H9 (cell line): Measurements from ENCODE around the gene NUDT4. TPM values are rescaled to one million over a fixed set of nuclear protein-coding genes. Genes with fewer than 3 reads are reported as not detected.

Experiments
- DNase-seq: peaks from one replicate; pipeline ENCODE4 v3.0.0-alpha.2; 2017
- H2AFZ ChIP-seq: one replicate; pipeline ENCODE4 v1.6.1; 2013; ENCODE audit warnings: mild to moderate bottlenecking, low read length, control low read depth, moderate library complexity
- H2AK5ac ChIP-seq: 2 replicates; pipeline ENCODE4 v1.6.1; 2013; ENCODE audit warnings: low read length, control low read depth, mixed read lengths; ENCODE audit not compliant: insufficient read length
- H2BK120ac ChIP-seq: one replicate; pipeline ENCODE4 v1.6.1; 2013; ENCODE audit warnings: low read depth, mild to moderate bottlenecking, low read length, control low read depth, inconsistent platforms; ENCODE audit not compliant: poor library complexity, severe bottlenecking
- H2BK12ac ChIP-seq: 2 replicates; pipeline ENCODE4 v1.6.1; 2013; ENCODE audit warnings: low read length, control low read depth, mixed read lengths, low read depth; ENCODE audit not compliant: insufficient read length
- H2BK15ac ChIP-seq: 2 replicates; pipeline ENCODE4 v1.6.1; 2013; ENCODE audit warnings: low read depth, low read length, control low read depth
- H2BK20ac ChIP-seq: one replicate; pipeline ENCODE4 v1.6.1; 2013; ENCODE audit warnings: low read depth, mild to moderate bottlenecking, low read length, control low read depth, inconsistent platforms; ENCODE audit not compliant: poor library complexity, severe bottlenecking
- H2BK5ac ChIP-seq: 2 replicates; pipeline ENCODE4 v1.6.1; 2013; ENCODE audit warnings: low read length, control low read depth, mixed read lengths; ENCODE audit not compliant: insufficient read length
- H3K14ac ChIP-seq: 2 replicates; pipeline ENCODE4 v1.6.1; 2013; ENCODE audit warnings: low read length, control low read depth; ENCODE audit not compliant: insufficient read depth
- H3K18ac ChIP-seq: 2 replicates; pipeline ENCODE4 v1.6.1; 2013; ENCODE audit warnings: low read depth, mild to moderate bottlenecking, mixed read lengths, low read length, control low read depth; ENCODE audit not compliant: insufficient read length
- H3K23ac ChIP-seq: 2 replicates; pipeline ENCODE4 v1.6.1; 2013; ENCODE audit warnings: low read length, control low read depth, mixed read lengths, low read depth; ENCODE audit not compliant: insufficient read length
- H3K23me2 ChIP-seq: 2 replicates; pipeline ENCODE4 v1.6.1; 2013; ENCODE audit warnings: low read depth, mild to moderate bottlenecking, mixed read lengths, low read length, control low read depth; ENCODE audit not compliant: insufficient read length, poor library complexity, severe bottlenecking
- H3K27ac ChIP-seq: 2 replicates; pipeline ENCODE4 v1.5.1; 2013; ENCODE audit warnings: low read length, control low read depth, mixed read lengths, low read depth; ENCODE audit not compliant: insufficient read length
- H3K27me3 ChIP-seq: 2 replicates; pipeline ENCODE4 v1.6.1; 2013; ENCODE audit warnings: low read length, control low read depth, inconsistent platforms; ENCODE audit not compliant: insufficient read depth
- H3K4ac ChIP-seq: 2 replicates; pipeline ENCODE4 v1.6.1; 2013; ENCODE audit warnings: low read depth, mild to moderate bottlenecking, control low read depth, inconsistent platforms, low read length, moderate library complexity
- H3K4me1 ChIP-seq: 2 replicates; pipeline ENCODE4 v1.6.1; 2013; ENCODE audit warnings: low read length, control low read depth, inconsistent platforms; ENCODE audit not compliant: insufficient read depth
- H3K4me2 ChIP-seq: 2 replicates; pipeline ENCODE4 v1.6.1; 2013; ENCODE audit warnings: low read length, control low read depth, mixed read lengths; ENCODE audit not compliant: insufficient read length, insufficient read depth
- H3K56ac ChIP-seq: 2 replicates; pipeline ENCODE4 v1.6.1; 2013; ENCODE audit warnings: low read depth, mild to moderate bottlenecking, mixed read lengths, low read length, control low read depth; ENCODE audit not compliant: insufficient read length
- H3K79me1 ChIP-seq: 2 replicates; pipeline ENCODE4 v1.6.1; 2013; ENCODE audit warnings: low read depth, mild to moderate bottlenecking, moderate library complexity, low read length, control low read depth, inconsistent platforms; ENCODE audit not compliant: insufficient read depth, poor library complexity, severe bottlenecking
- H3K79me2 ChIP-seq: 2 replicates; pipeline ENCODE4 v1.6.1; 2013; ENCODE audit warnings: low read length, control low read depth, inconsistent platforms; ENCODE audit not compliant: insufficient read depth
- H3K9ac ChIP-seq: 2 replicates; pipeline ENCODE4 v1.6.1; 2013; ENCODE audit warnings: low read length, control low read depth, mixed read lengths; ENCODE audit not compliant: insufficient read length; ENCODE audit errors: extremely low read depth
- H3K9me3 ChIP-seq: one replicate; pipeline ENCODE4 v1.6.1; 2013; ENCODE audit warnings: low read depth, low read length, inconsistent platforms; ENCODE audit not compliant: control insufficient read depth
- H3T11ph ChIP-seq: one replicate; pipeline ENCODE4 v1.6.1; 2013; ENCODE audit warnings: mild to moderate bottlenecking, low read length, control low read depth, inconsistent platforms
- H4K20me1 ChIP-seq: one replicate; pipeline ENCODE4 v1.6.1; 2013; ENCODE audit not compliant: control insufficient read depth, insufficient read length, insufficient read depth
- H4K5ac ChIP-seq: 2 replicates; pipeline ENCODE4 v1.6.1; 2013; ENCODE audit warnings: low read depth, mild to moderate bottlenecking, mixed read lengths, low read length, control low read depth; ENCODE audit not compliant: insufficient read length
- H4K8ac ChIP-seq: replicated peaks from 2 replicates; pipeline ENCODE4 v1.6.1; 2013; ENCODE audit warnings: low read length, control low read depth, mixed read lengths, low read depth; ENCODE audit not compliant: insufficient read length
- H4K91ac ChIP-seq: 2 replicates; pipeline ENCODE4 v1.6.1; 2013; ENCODE audit warnings: low read depth, mild to moderate bottlenecking, moderate library complexity, mixed read lengths, low read length, control low read depth; ENCODE audit not compliant: insufficient read length
- H3K27ac Mint-ChIP-seq, 3 experiments: 2 replicates in 2 of 3; 3 replicates in 1 of 3; pipeline ENCODE4 v1.8.0; 2020 to 2021; ENCODE audit warnings: mixed read lengths in 3 of 3, mild to moderate bottlenecking in 1 of 3, moderate library complexity in 1 of 3
- H3K27me3 Mint-ChIP-seq: 2 replicates; pipeline ENCODE4 v1.8.0; 2021; ENCODE audit warnings: low read depth, mild to moderate bottlenecking, moderate library complexity, mixed read lengths
- H3K36me3 Mint-ChIP-seq, 3 experiments: 2 replicates in 2 of 3; 3 replicates in 1 of 3; pipeline ENCODE4 v1.8.0; 2020 to 2021; ENCODE audit warnings: low read depth in 3 of 3, mixed read lengths in 3 of 3; ENCODE audit not compliant: insufficient read depth in 1 of 3
- H3K4me1 Mint-ChIP-seq, 2 experiments: 2 replicates each; pipeline ENCODE4 v1.8.0; 2020; ENCODE audit warnings: mixed read lengths in 2 of 2
- H3K4me3 Mint-ChIP-seq, 2 experiments: 2 replicates in 1 of 2; 3 replicates in 1 of 2; pipeline ENCODE4 v1.8.0; 2020 to 2021; ENCODE audit warnings: mild to moderate bottlenecking in 2 of 2, mixed read lengths in 2 of 2, moderate library complexity in 1 of 2
- H3K9me3 Mint-ChIP-seq, 2 experiments: 2 replicates in 1 of 2; 3 replicates in 1 of 2; pipeline ENCODE4 v1.8.0; 2020; ENCODE audit warnings: mild to moderate bottlenecking in 2 of 2, mixed read lengths in 2 of 2, moderate library complexity in 1 of 2
- CTCF ChIP-seq: fragments of 200-600 bp; sonication (generic); conservative IDR thresholded peaks from 3 replicates; pipeline ENCODE4 v1.8.0; 2021; ENCODE audit warnings: antibody characterized with exemption, mild to moderate bottlenecking
- WGBS: extraction: QIAGEN DNeasy Blood & Tissue Kit; methylation state at CpG from one replicate; pipeline ENCODE4 v1.1.7; 2013; ENCODE audit warnings: missing lambda C conversion rate, low lambda C conversion rate, mixed read lengths; ENCODE audit not compliant: insufficient read length; ENCODE audit errors: extremely low coverage; 5-methylcytosine and 5-hydroxymethylcytosine counted together
- total RNA-seq: library from RNA; stranded (reverse); gene quantifications from 2 replicates; pipeline ENCODE4 v1.2.1, GENCODE V29; 2021

The NUDT4 gene
- total RNA-seq, 1 experiment from 2014 or later: 40.6 TPM

- H4K5ac ChIP-seq: no peak overlapping the region
- H3K23me2 ChIP-seq: no peaks in the 10 kb centered on the region
- H3K4me2 ChIP-seq: no peak overlapping the region
- H3K14ac ChIP-seq: no peak overlapping the region
- H3K4ac ChIP-seq: no peak overlapping the region
- H3T11ph ChIP-seq: no peak overlapping the region
- no peaks in the 10 kb centered on the region for H3K9me3 ChIP-seq
- H3K9me3 Mint-ChIP-seq: no peaks in the 10 kb centered on the region
- H2BK15ac ChIP-seq: no peak overlapping the region
- no peak overlapping the region for H3K9ac ChIP-seq
- H2BK20ac ChIP-seq: no peak overlapping the region
- H3K4me1 ChIP-seq: no peaks in the 10 kb centered on the region
- no peak overlapping the region for H2BK5ac ChIP-seq
- H4K20me1 ChIP-seq: no peaks in the 10 kb centered on the region
- no peak overlapping the region for H2BK120ac ChIP-seq
- H3K79me1 ChIP-seq: no peaks in the 10 kb centered on the region
- H3K4me1 Mint-ChIP-seq: peaks cover 0 to 3% of the 10 kb centered on the region in 2 experiments; a peak in 1 of 4 replicates
- H2AFZ ChIP-seq: no peak overlapping the region
- H3K27me3 Mint-ChIP-seq: peaks cover 1% of the 10 kb centered on the region
- TF ChIP-seq CTCF: no peak
- no peak overlapping the region for H4K8ac ChIP-seq
- no peak overlapping the region for H3K23ac ChIP-seq
- no peaks in the 10 kb centered on the region for H3K27me3 ChIP-seq
- H2AK5ac ChIP-seq: no peak overlapping the region
- H3K4me3 Mint-ChIP-seq: no peak overlapping the region
- no peak overlapping the region for H3K27ac ChIP-seq
- no peaks in the 10 kb centered on the region; a peak in 1 of 7 replicates for H3K36me3 Mint-ChIP-seq
- H3K18ac ChIP-seq: no peak overlapping the region
- H3K79me2 ChIP-seq: no peaks in the 10 kb centered on the region
- no peak overlapping the region for H3K56ac ChIP-seq
- H4K91ac ChIP-seq: no peak overlapping the region
- no peak overlapping the region for H3K27ac Mint-ChIP-seq
- no peak overlapping the region for H2BK12ac ChIP-seq
- no CpG with 5 or more reads among the region's 2 CpGs for WGBS
- DNase-seq: no peak
Observed at GRCh38 chr12:93456077-93456476, 78.4 kb downstream of the NUDT4 start.

Other genes with a start within 250 kb of the NUDT4 start
- gene UBE2N, start 64.0 kb downstream of the NUDT4 start, total RNA-seq: 188 and 192 TPM in 2 replicates
- 108 and 112 TPM in 2 replicates for gene MRPL42, start 89.6 kb downstream of the NUDT4 start, total RNA-seq
- 57.2 and 59.0 TPM in 2 replicates for gene SOCS2, start 194.8 kb downstream of the NUDT4 start, total RNA-seq